H9 (cell line): ENCODE measurements around the gene ANO2. TPM values are rescaled to one million over a fixed set of nuclear protein-coding genes. Genes with fewer than 3 reads are reported as not detected.

Source experiments
- DNase-seq: peaks from one replicate; pipeline ENCODE4 v3.0.0-alpha.2; 2017
- H2AFZ ChIP-seq: one replicate; pipeline ENCODE4 v1.6.1; 2013; ENCODE audit warnings: mild to moderate bottlenecking, low read length, control low read depth, moderate library complexity
- H2AK5ac ChIP-seq: 2 replicates; pipeline ENCODE4 v1.6.1; 2013; ENCODE audit warnings: low read length, control low read depth, mixed read lengths; ENCODE audit not compliant: insufficient read length
- H2BK120ac ChIP-seq: one replicate; pipeline ENCODE4 v1.6.1; 2013; ENCODE audit warnings: low read depth, mild to moderate bottlenecking, low read length, control low read depth, inconsistent platforms; ENCODE audit not compliant: poor library complexity, severe bottlenecking
- H2BK12ac ChIP-seq: 2 replicates; pipeline ENCODE4 v1.6.1; 2013; ENCODE audit warnings: low read length, control low read depth, mixed read lengths, low read depth; ENCODE audit not compliant: insufficient read length
- H2BK15ac ChIP-seq: 2 replicates; pipeline ENCODE4 v1.6.1; 2013; ENCODE audit warnings: low read depth, low read length, control low read depth
- H2BK20ac ChIP-seq: one replicate; pipeline ENCODE4 v1.6.1; 2013; ENCODE audit warnings: low read depth, mild to moderate bottlenecking, low read length, control low read depth, inconsistent platforms; ENCODE audit not compliant: poor library complexity, severe bottlenecking
- H2BK5ac ChIP-seq: 2 replicates; pipeline ENCODE4 v1.6.1; 2013; ENCODE audit warnings: low read length, control low read depth, mixed read lengths; ENCODE audit not compliant: insufficient read length
- H3K14ac ChIP-seq: 2 replicates; pipeline ENCODE4 v1.6.1; 2013; ENCODE audit warnings: low read length, control low read depth; ENCODE audit not compliant: insufficient read depth
- H3K18ac ChIP-seq: 2 replicates; pipeline ENCODE4 v1.6.1; 2013; ENCODE audit warnings: low read depth, mild to moderate bottlenecking, mixed read lengths, low read length, control low read depth; ENCODE audit not compliant: insufficient read length
- H3K23ac ChIP-seq: 2 replicates; pipeline ENCODE4 v1.6.1; 2013; ENCODE audit warnings: low read length, control low read depth, mixed read lengths, low read depth; ENCODE audit not compliant: insufficient read length
- H3K23me2 ChIP-seq: 2 replicates; pipeline ENCODE4 v1.6.1; 2013; ENCODE audit warnings: low read depth, mild to moderate bottlenecking, mixed read lengths, low read length, control low read depth; ENCODE audit not compliant: insufficient read length, poor library complexity, severe bottlenecking
- H3K27ac ChIP-seq: 2 replicates; pipeline ENCODE4 v1.5.1; 2013; ENCODE audit warnings: low read length, control low read depth, mixed read lengths, low read depth; ENCODE audit not compliant: insufficient read length
- H3K27me3 ChIP-seq: 2 replicates; pipeline ENCODE4 v1.6.1; 2013; ENCODE audit warnings: low read length, control low read depth, inconsistent platforms; ENCODE audit not compliant: insufficient read depth
- H3K4ac ChIP-seq: 2 replicates; pipeline ENCODE4 v1.6.1; 2013; ENCODE audit warnings: low read depth, mild to moderate bottlenecking, control low read depth, inconsistent platforms, low read length, moderate library complexity
- H3K4me1 ChIP-seq: 2 replicates; pipeline ENCODE4 v1.6.1; 2013; ENCODE audit warnings: low read length, control low read depth, inconsistent platforms; ENCODE audit not compliant: insufficient read depth
- H3K4me2 ChIP-seq: 2 replicates; pipeline ENCODE4 v1.6.1; 2013; ENCODE audit warnings: low read length, control low read depth, mixed read lengths; ENCODE audit not compliant: insufficient read length, insufficient read depth
- H3K56ac ChIP-seq: 2 replicates; pipeline ENCODE4 v1.6.1; 2013; ENCODE audit warnings: low read depth, mild to moderate bottlenecking, mixed read lengths, low read length, control low read depth; ENCODE audit not compliant: insufficient read length
- H3K79me1 ChIP-seq: 2 replicates; pipeline ENCODE4 v1.6.1; 2013; ENCODE audit warnings: low read depth, mild to moderate bottlenecking, moderate library complexity, low read length, control low read depth, inconsistent platforms; ENCODE audit not compliant: insufficient read depth, poor library complexity, severe bottlenecking
- H3K79me2 ChIP-seq: 2 replicates; pipeline ENCODE4 v1.6.1; 2013; ENCODE audit warnings: low read length, control low read depth, inconsistent platforms; ENCODE audit not compliant: insufficient read depth
- H3K9ac ChIP-seq: 2 replicates; pipeline ENCODE4 v1.6.1; 2013; ENCODE audit warnings: low read length, control low read depth, mixed read lengths; ENCODE audit not compliant: insufficient read length; ENCODE audit errors: extremely low read depth
- H3K9me3 ChIP-seq: one replicate; pipeline ENCODE4 v1.6.1; 2013; ENCODE audit warnings: low read depth, low read length, inconsistent platforms; ENCODE audit not compliant: control insufficient read depth
- H3T11ph ChIP-seq: one replicate; pipeline ENCODE4 v1.6.1; 2013; ENCODE audit warnings: mild to moderate bottlenecking, low read length, control low read depth, inconsistent platforms
- H4K20me1 ChIP-seq: one replicate; pipeline ENCODE4 v1.6.1; 2013; ENCODE audit not compliant: control insufficient read depth, insufficient read length, insufficient read depth
- H4K5ac ChIP-seq: 2 replicates; pipeline ENCODE4 v1.6.1; 2013; ENCODE audit warnings: low read depth, mild to moderate bottlenecking, mixed read lengths, low read length, control low read depth; ENCODE audit not compliant: insufficient read length
- H4K8ac ChIP-seq: replicated peaks from 2 replicates; pipeline ENCODE4 v1.6.1; 2013; ENCODE audit warnings: low read length, control low read depth, mixed read lengths, low read depth; ENCODE audit not compliant: insufficient read length
- H4K91ac ChIP-seq: 2 replicates; pipeline ENCODE4 v1.6.1; 2013; ENCODE audit warnings: low read depth, mild to moderate bottlenecking, moderate library complexity, mixed read lengths, low read length, control low read depth; ENCODE audit not compliant: insufficient read length
- H3K27ac Mint-ChIP-seq, 3 experiments: 2 replicates in 2 of 3; 3 replicates in 1 of 3; pipeline ENCODE4 v1.8.0; 2020 to 2021; ENCODE audit warnings: mixed read lengths in 3 of 3, mild to moderate bottlenecking in 1 of 3, moderate library complexity in 1 of 3
- H3K27me3 Mint-ChIP-seq: 2 replicates; pipeline ENCODE4 v1.8.0; 2021; ENCODE audit warnings: low read depth, mild to moderate bottlenecking, moderate library complexity, mixed read lengths
- H3K36me3 Mint-ChIP-seq, 3 experiments: 2 replicates in 2 of 3; 3 replicates in 1 of 3; pipeline ENCODE4 v1.8.0; 2020 to 2021; ENCODE audit warnings: low read depth in 3 of 3, mixed read lengths in 3 of 3; ENCODE audit not compliant: insufficient read depth in 1 of 3
- H3K4me1 Mint-ChIP-seq, 2 experiments: 2 replicates each; pipeline ENCODE4 v1.8.0; 2020; ENCODE audit warnings: mixed read lengths in 2 of 2
- H3K4me3 Mint-ChIP-seq, 2 experiments: 2 replicates in 1 of 2; 3 replicates in 1 of 2; pipeline ENCODE4 v1.8.0; 2020 to 2021; ENCODE audit warnings: mild to moderate bottlenecking in 2 of 2, mixed read lengths in 2 of 2, moderate library complexity in 1 of 2
- H3K9me3 Mint-ChIP-seq, 2 experiments: 2 replicates in 1 of 2; 3 replicates in 1 of 2; pipeline ENCODE4 v1.8.0; 2020; ENCODE audit warnings: mild to moderate bottlenecking in 2 of 2, mixed read lengths in 2 of 2, moderate library complexity in 1 of 2
- CTCF ChIP-seq: fragments of 200-600 bp; sonication (generic); conservative IDR thresholded peaks from 3 replicates; pipeline ENCODE4 v1.8.0; 2021; ENCODE audit warnings: antibody characterized with exemption, mild to moderate bottlenecking
- WGBS: extraction: QIAGEN DNeasy Blood & Tissue Kit; methylation state at CpG from one replicate; pipeline ENCODE4 v1.1.7; 2013; ENCODE audit warnings: missing lambda C conversion rate, low lambda C conversion rate, mixed read lengths; ENCODE audit not compliant: insufficient read length; ENCODE audit errors: extremely low coverage; 5-methylcytosine and 5-hydroxymethylcytosine counted together
- total RNA-seq: library from RNA; stranded (reverse); gene quantifications from 2 replicates; pipeline ENCODE4 v1.2.1, GENCODE V29; 2021

ANO2 gene
- total RNA-seq, 1 experiment from 2014 or later = 3.8 TPM

GRCh38 chr12:5589054-5589453 is 356.0 kb downstream of the ANO2 start:
- no peak overlapping the region for H4K8ac ChIP-seq
- TF ChIP-seq CTCF = no peak
- no peak overlapping the region for H2BK5ac ChIP-seq
- H3K23ac ChIP-seq = no peak overlapping the region
- H4K91ac ChIP-seq = no peak overlapping the region
- no peak overlapping the region for H3K56ac ChIP-seq
- H4K5ac ChIP-seq = no peak overlapping the region
- H3K14ac ChIP-seq = no peak overlapping the region
- Mint-ChIP-seq H3K36me3 (no peaks in the 10 kb centered on the region), H3K9me3 (no peaks in the 10 kb centered on the region), H3K27ac (no peak overlapping the region; a peak in 1 of 7 replicates), H3K4me3 (no peak overlapping the region), H3K27me3 (peaks cover 6% of the 10 kb centered on the region), H3K4me1 (peaks cover 42 to 43% of the 10 kb centered on the region in 2 experiments)
- no peak overlapping the region for H2BK12ac ChIP-seq
- H3K4ac ChIP-seq = no peak overlapping the region
- H2BK15ac ChIP-seq = no peak overlapping the region
- peaks cover 3% of the 10 kb centered on the region; the same call in 1 of the 2 replicates for H3K4me1 ChIP-seq
- no peak overlapping the region for H3K18ac ChIP-seq
- no peak overlapping the region for H3K4me2 ChIP-seq
- WGBS = no CpG with 5 or more reads among the region's 7 CpGs
- H3T11ph ChIP-seq = no peak overlapping the region
- no peaks in the 10 kb centered on the region for H4K20me1 ChIP-seq
- no peak overlapping the region for H2BK20ac ChIP-seq
- no peaks in the 10 kb centered on the region for H3K23me2 ChIP-seq
- H2BK120ac ChIP-seq = no peak overlapping the region
- no peak overlapping the region for H2AK5ac ChIP-seq
- no peaks in the 10 kb centered on the region for H3K27me3 ChIP-seq
- no peaks in the 10 kb centered on the region for H3K9me3 ChIP-seq
- H2AFZ ChIP-seq = no peak overlapping the region
- DNase-seq = no peak
- H3K27ac ChIP-seq = no peak overlapping the region
- H3K79me2 ChIP-seq = no peaks in the 10 kb centered on the region
- H3K9ac ChIP-seq = no peak overlapping the region
- no peaks in the 10 kb centered on the region for H3K79me1 ChIP-seq
